ENCODE data around the gene OR8B4.
"Not testable (repeated sequence)": the region's sequence is repeated elsewhere in the genome, so short reads cannot be mapped to it uniquely, and the experiment has no call there.

OR8B4 gene

GRCh38 chr11:124409906-124410305 is 14.8 kb downstream of the OR8B4 start:
- no peak overlapping the region for H3K4me3 ChIP-seq (ENCODE audit: low read depth, low read length)
- peaks cover 2% of the 10 kb centered on the region; the same call in 1 of the 2 replicates for H3K27me3 ChIP-seq (ENCODE audit: control insufficient read depth, insufficient read depth, low read length)
- no peaks in the 10 kb centered on the region for H3K36me3 ChIP-seq (ENCODE audit: control insufficient read depth, insufficient read depth, low read length)
- no peak overlapping the region for H3K9ac ChIP-seq (ENCODE audit: low read length)
- H3K9me3 ChIP-seq (ENCODE audit: control insufficient read depth, insufficient read depth, low read depth, low read length): no peaks in the 10 kb centered on the region
- no peaks in the 10 kb centered on the region for H3K4me1 ChIP-seq (ENCODE audit: control insufficient read depth, insufficient read depth, low read length)
- no peak overlapping the region for H3K27ac ChIP-seq (ENCODE audit: low read depth, low read length)

- Histone ChIP-seq H3K36me3 (ENCODE audit: control insufficient read depth, insufficient read depth, low read length) (no peaks in the 10 kb centered on the region), H3K27me3 (ENCODE audit: control insufficient read depth, insufficient read depth, low read length) (no peaks in the 10 kb centered on the region), H3K9ac (ENCODE audit: low read length) (no peak overlapping the region), H3K4me3 (ENCODE audit: low read depth, low read length) (no peak overlapping the region), H3K9me3 (ENCODE audit: control insufficient read depth, insufficient read depth, low read depth, low read length) (peaks cover 6% of the 10 kb centered on the region; the same call in 1 of the 2 replicates), H3K4me1 (ENCODE audit: control insufficient read depth, insufficient read depth, low read length) (no peaks in the 10 kb centered on the region), H3K27ac (ENCODE audit: low read depth, low read length) (no peak overlapping the region)
Measured at GRCh38 chr11:124405581-124405980, 19.1 kb downstream of the OR8B4 start.

- H3K27ac ChIP-seq (ENCODE audit: low read depth, low read length); H3K36me3 ChIP-seq (ENCODE audit: control insufficient read depth, insufficient read depth, low read length); H3K4me3 ChIP-seq (ENCODE audit: low read depth, low read length): not testable (repeated sequence)
Measured at GRCh38 chr11:124403186-124403585, 21.5 kb downstream of the OR8B4 start.

GRCh38 chr11:124402326-124402922 is 22.2 kb downstream of the OR8B4 start:
- Histone ChIP-seq H3K27me3 (ENCODE audit: control insufficient read depth, insufficient read depth, low read length) (no peaks in the 10 kb centered on the region), H3K27ac (ENCODE audit: low read depth, low read length) (no peak overlapping the region), H3K4me1 (ENCODE audit: control insufficient read depth, insufficient read depth, low read length) (no peaks in the 10 kb centered on the region), H3K9me3 (ENCODE audit: control insufficient read depth, insufficient read depth, low read depth, low read length) (peaks cover 6% of the 10 kb centered on the region; the same call in 1 of the 2 replicates), H3K4me3 (ENCODE audit: low read depth, low read length) (no peak overlapping the region), H3K9ac (ENCODE audit: low read length) (no peak overlapping the region), H3K36me3 (ENCODE audit: control insufficient read depth, insufficient read depth, low read length) (no peaks in the 10 kb centered on the region)

More at GRCh38 chr11:124403186-124403585, 21.5 kb downstream of the OR8B4 start:
- H3K9me3 ChIP-seq (ENCODE audit: control insufficient read depth, insufficient read depth, low read depth, low read length); H3K9ac ChIP-seq (ENCODE audit: low read length); H3K4me1 ChIP-seq (ENCODE audit: control insufficient read depth, insufficient read depth, low read length); H3K27me3 ChIP-seq (ENCODE audit: control insufficient read depth, insufficient read depth, low read length): not testable (repeated sequence)

- no peak within 1 kb of the TSS for H3K4me3 ChIP-seq (ENCODE audit: low read depth, low read length)
- H3K9ac ChIP-seq (ENCODE audit: low read length): no peak within 1 kb of the TSS
- H3K36me3 ChIP-seq (ENCODE audit: control insufficient read depth, insufficient read depth, low read length): no peaks in the 10 kb centered on the region
- no peaks in the 10 kb centered on the region for H3K4me1 ChIP-seq (ENCODE audit: control insufficient read depth, insufficient read depth, low read length)
- no peaks in the 10 kb centered on the region for H3K9me3 ChIP-seq (ENCODE audit: control insufficient read depth, insufficient read depth, low read depth, low read length)
- no peaks in the 10 kb centered on the region for H3K27me3 ChIP-seq (ENCODE audit: control insufficient read depth, insufficient read depth, low read length)
- no peak within 1 kb of the TSS for H3K27ac ChIP-seq (ENCODE audit: low read depth, low read length)
Measured at GRCh38 chr11:124398924-124399323, 25.7 kb downstream of the OR8B4 start, which contains the start of gene OR8B3. Gene OR8B3 (minus strand): TSS chr11:124399024. CDS start chr11:124397351, 1,673 bp downstream.

GRCh38 chr11:124396847-124397246 is 27.8 kb downstream of the OR8B4 start:
- not testable (repeated sequence) for H3K27ac ChIP-seq (ENCODE audit: low read depth, low read length); H3K36me3 ChIP-seq (ENCODE audit: control insufficient read depth, insufficient read depth, low read length); H3K4me1 ChIP-seq (ENCODE audit: control insufficient read depth, insufficient read depth, low read length); H3K9ac ChIP-seq (ENCODE audit: low read length); H3K27me3 ChIP-seq (ENCODE audit: control insufficient read depth, insufficient read depth, low read length); H3K4me3 ChIP-seq (ENCODE audit: low read depth, low read length); H3K9me3 ChIP-seq (ENCODE audit: control insufficient read depth, insufficient read depth, low read depth, low read length)

- no peak overlapping the region for H3K4me3 ChIP-seq (ENCODE audit: low read depth, low read length)
- no peak overlapping the region for H3K27ac ChIP-seq (ENCODE audit: low read depth, low read length)
- H3K9ac ChIP-seq (ENCODE audit: low read length): no peak overlapping the region
- H3K9me3 ChIP-seq (ENCODE audit: control insufficient read depth, insufficient read depth, low read depth, low read length): no peaks in the 10 kb centered on the region
- no peaks in the 10 kb centered on the region for H3K4me1 ChIP-seq (ENCODE audit: control insufficient read depth, insufficient read depth, low read length)
- no peaks in the 10 kb centered on the region for H3K36me3 ChIP-seq (ENCODE audit: control insufficient read depth, insufficient read depth, low read length)
- no peaks in the 10 kb centered on the region for H3K27me3 ChIP-seq (ENCODE audit: control insufficient read depth, insufficient read depth, low read length)
Measured at GRCh38 chr11:124394408-124394807, 30.3 kb downstream of the OR8B4 start.

GRCh38 chr11:124384399-124384798 is 40.3 kb downstream of the OR8B4 start, which contains the start of gene OR8B2:
Gene OR8B2 (minus strand): TSS chr11:124384499. CDS start chr11:124383343, 1,156 bp downstream.
- Histone ChIP-seq H3K4me3 (ENCODE audit: low read depth, low read length) (no peak within 1 kb of the TSS), H3K4me1 (ENCODE audit: control insufficient read depth, insufficient read depth, low read length) (no peaks in the 10 kb centered on the region), H3K36me3 (ENCODE audit: control insufficient read depth, insufficient read depth, low read length) (no peaks in the 10 kb centered on the region), H3K27ac (ENCODE audit: low read depth, low read length) (no peak within 1 kb of the TSS), H3K9me3 (ENCODE audit: control insufficient read depth, insufficient read depth, low read depth, low read length) (no peaks in the 10 kb centered on the region), H3K9ac (ENCODE audit: low read length) (no peak within 1 kb of the TSS), H3K27me3 (ENCODE audit: control insufficient read depth, insufficient read depth, low read length) (no peaks in the 10 kb centered on the region)

- H3K9me3 ChIP-seq (ENCODE audit: control insufficient read depth, insufficient read depth, low read depth, low read length); H3K4me1 ChIP-seq (ENCODE audit: control insufficient read depth, insufficient read depth, low read length); H3K9ac ChIP-seq (ENCODE audit: low read length); H3K27me3 ChIP-seq (ENCODE audit: control insufficient read depth, insufficient read depth, low read length); H3K4me3 ChIP-seq (ENCODE audit: low read depth, low read length); H3K27ac ChIP-seq (ENCODE audit: low read depth, low read length); H3K36me3 ChIP-seq (ENCODE audit: control insufficient read depth, insufficient read depth, low read length): not testable (repeated sequence)
Measured at GRCh38 chr11:124382857-124383256, 41.8 kb downstream of the OR8B4 start.

GRCh38 chr11:124380585-124380984 is 44.1 kb downstream of the OR8B4 start:
- H3K9me3 ChIP-seq (ENCODE audit: control insufficient read depth, insufficient read depth, low read depth, low read length): no peaks in the 10 kb centered on the region
- no peak overlapping the region for H3K27ac ChIP-seq (ENCODE audit: low read depth, low read length)
- no peaks in the 10 kb centered on the region for H3K27me3 ChIP-seq (ENCODE audit: control insufficient read depth, insufficient read depth, low read length)
- no peaks in the 10 kb centered on the region for H3K36me3 ChIP-seq (ENCODE audit: control insufficient read depth, insufficient read depth, low read length)
- H3K4me1 ChIP-seq (ENCODE audit: control insufficient read depth, insufficient read depth, low read length): no peaks in the 10 kb centered on the region
- no peak overlapping the region for H3K4me3 ChIP-seq (ENCODE audit: low read depth, low read length)
- H3K9ac ChIP-seq (ENCODE audit: low read length): no peak overlapping the region

- peaks cover 5% of the 10 kb centered on the region; the same call in 1 of the 2 replicates for H3K9me3 ChIP-seq (ENCODE audit: control insufficient read depth, insufficient read depth, low read depth, low read length)
- no peaks in the 10 kb centered on the region for H3K36me3 ChIP-seq (ENCODE audit: control insufficient read depth, insufficient read depth, low read length)
- H3K4me1 ChIP-seq (ENCODE audit: control insufficient read depth, insufficient read depth, low read length): no peaks in the 10 kb centered on the region
- H3K27ac ChIP-seq (ENCODE audit: low read depth, low read length): no peak overlapping the region
- no peak overlapping the region for H3K9ac ChIP-seq (ENCODE audit: low read length)
- H3K4me3 ChIP-seq (ENCODE audit: low read depth, low read length): no peak overlapping the region
- no peaks in the 10 kb centered on the region for H3K27me3 ChIP-seq (ENCODE audit: control insufficient read depth, insufficient read depth, low read length)
Measured at GRCh38 chr11:124376280-124376679, 48.4 kb downstream of the OR8B4 start.

Measured in HUES6 (cell line).